Stimulated activated CD8-positive, alpha-beta memory T cell treated with anti-CD3 and anti-CD28 coated beads, Interleukin-4, amount 100 ng/mL, for 24 hours (primary cell): Measurements from ENCODE around the gene HTRA3.

ENCODE experiments used
- DNase-seq: peaks from one replicate; pipeline ENCODE4 v3.0.0-alpha.2; 2020; ENCODE audit warnings: low read depth

HTRA3 gene

DNA sequence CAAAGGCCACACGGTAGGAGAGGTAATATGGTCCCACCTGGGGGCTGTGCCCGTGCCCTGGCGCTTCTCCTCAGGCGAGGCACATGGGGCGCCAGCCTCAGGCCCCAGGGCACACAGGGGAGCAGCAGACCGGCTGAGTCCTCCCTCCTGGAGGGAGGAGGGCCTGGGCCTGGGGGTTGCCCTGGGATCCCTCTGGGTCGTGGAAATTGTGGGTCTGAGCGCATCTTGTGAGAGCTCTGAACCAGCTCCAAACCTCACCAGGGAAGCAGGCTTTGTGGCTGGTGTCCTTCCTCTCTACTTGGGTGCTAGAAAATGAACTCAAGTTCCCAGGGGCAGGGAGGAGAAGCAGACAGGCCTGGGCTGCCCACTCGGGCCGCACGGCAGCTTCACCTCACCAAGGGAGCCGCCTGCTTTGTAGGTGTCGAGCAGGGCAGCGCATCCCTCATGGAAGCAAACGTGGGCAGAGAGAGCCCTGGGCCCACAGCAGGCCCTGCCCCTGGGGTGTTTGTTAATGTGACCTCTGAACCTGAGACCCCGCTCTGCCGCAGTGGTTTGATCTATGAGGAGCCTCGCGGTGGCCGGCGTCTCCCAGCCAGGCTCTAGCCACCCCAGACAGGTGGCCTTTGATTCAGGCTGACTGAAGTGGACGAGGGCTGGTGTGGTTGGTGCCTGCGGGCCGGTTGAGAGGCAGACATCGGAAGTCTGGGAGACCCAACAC is 10.8 kb downstream of the HTRA3 start:
- DNase-seq = no peak

DNA sequence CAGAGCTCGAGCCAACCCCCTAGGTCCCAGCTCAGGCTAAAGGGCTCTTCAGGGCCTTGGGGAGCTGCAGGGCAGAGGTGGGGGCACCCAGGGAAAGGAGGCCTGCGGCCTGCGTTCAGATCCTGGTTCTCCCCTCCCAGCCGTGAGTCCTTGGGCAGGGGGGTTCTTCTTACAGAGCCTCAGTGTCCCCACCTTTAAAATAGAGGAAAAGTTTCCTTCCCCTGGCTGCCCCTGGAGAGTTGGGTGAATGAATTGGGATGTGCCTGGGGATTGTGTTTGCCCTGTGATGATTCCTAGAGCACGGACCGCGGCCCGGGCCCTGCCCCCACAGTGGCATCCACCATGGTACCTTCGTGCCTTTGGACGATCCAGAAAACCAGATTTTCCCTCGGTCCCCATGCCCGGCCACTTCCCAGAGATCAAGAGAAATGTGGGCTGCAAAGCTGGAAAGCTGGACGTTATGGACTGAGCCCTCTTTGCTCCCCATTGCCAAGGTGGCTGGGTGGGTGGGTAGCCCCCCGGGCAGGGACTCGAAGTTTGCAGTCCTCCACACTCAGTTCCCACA is 11.4 kb downstream of the HTRA3 start:
- no peak for DNase-seq

DNA sequence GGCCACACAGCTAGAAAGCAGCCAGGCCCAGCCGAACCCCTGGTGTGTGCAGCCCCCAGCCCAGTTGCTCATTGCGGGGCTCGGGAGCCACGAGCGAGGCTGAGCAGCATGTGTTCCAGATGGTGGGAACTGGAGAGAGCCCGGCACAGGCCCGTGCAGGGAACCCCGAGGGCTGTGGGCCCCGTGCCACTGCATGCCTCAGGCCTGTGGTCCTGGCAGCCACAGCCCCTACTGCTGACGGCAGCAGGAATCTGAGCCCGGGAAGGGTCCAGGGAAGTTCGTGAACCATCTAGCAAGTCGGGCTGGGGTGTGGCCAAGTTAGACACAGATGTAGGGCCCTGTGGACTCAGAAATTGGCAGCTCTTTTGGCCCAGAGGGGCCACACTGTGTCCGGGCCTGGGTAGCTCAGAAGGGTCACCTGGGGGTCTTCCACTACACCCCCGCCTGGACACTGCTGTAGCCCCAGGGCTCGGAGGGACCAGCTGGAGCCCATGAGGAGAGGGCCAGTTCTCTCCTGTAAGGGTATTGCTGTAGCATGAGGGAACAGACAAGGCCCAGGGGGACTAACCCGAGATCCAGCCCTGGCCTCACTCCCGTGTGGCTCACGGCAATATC is 12.1 kb downstream of the HTRA3 start:
- no peak for DNase-seq

DNA sequence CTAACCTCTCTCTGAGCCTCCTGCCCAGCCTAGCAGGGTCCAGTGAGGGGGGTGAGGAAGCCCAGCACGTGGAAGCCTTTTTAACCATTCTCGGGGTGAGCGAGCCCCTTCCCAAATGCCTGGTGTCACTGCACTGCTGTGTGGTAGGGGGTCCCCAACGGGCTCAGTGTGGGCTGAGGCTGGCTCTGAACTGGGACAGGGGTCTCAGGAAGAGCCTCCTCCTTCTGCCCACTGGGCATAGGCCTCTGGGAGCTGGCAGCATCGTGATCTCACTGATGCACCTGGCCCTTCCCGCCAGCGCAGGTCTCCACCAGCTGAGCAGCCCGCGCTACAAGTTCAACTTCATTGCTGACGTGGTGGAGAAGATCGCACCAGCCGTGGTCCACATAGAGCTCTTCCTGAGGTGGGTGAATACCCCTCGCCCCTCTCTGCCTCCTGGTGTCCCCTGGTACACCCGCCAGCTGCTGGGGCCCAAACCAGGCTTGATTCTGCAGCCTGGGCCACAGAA is 12.6 kb downstream of the HTRA3 start:
- DNase-seq = no peak

DNA sequence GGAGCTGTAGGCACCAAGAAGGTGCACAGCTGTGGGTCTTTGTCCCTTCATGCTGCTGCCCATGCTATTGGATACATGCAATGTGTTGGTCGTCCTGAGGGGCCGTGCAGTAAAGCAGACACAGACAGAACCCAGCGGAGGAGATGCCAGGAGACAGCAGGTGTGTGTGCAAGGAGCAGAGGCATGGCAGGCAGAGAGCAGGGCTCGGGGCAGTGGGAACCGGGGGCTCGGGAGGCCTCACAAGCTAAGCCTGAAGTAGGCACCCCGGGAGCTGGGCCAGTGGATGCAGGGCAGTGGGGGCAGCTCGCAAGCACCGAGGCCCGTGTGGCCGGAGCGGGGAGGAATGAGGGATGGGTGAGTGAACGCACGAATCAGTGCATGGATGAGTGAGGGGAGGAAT is 13.2 kb downstream of the HTRA3 start:
- DNase-seq = no peak

DNA sequence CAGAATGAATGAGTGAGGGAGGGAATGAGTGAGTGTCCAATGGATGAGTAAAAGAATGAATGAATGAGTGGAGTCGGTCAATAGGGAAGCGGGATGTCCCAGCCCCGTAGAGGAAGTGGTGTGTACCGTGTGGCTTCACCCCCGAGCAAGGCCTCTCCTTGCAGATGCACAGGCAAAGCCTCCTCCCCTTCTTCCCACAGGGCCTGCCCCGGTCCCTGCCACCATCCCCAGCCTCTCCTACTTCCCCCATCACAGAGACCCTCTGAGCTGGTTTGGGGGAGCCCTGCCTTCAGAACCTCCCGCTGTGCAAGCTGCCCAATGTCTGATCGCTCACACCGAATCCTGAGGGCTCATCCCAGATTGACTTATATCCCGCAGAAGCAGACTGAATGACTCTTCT is 13.6 kb downstream of the HTRA3 start:
- DNase-seq = no peak

DNA sequence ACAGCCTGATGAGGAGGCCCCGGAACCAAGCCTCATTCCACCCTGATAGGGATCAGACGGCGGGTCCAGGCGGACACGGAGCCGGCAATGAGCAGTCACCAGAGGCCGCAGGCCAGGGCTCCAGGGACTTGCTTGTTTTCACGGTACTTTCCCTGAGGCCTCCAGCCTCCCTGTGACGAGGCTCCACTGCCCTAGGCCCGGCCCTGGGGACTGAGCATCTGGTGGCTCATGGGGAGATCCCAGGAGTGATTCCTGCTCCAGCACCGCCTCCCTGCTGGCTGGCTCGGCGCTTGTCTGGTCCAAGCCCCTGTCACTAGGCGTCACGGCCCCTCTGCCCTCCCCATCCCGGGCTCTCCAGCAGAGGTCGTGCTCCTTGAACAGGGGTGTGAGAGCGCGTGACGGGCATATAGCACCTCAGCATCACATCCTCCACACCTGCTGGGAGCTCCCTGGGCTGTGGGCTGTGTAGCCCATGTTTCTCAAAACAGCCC is 14.1 kb downstream of the HTRA3 start:
- no peak for DNase-seq

DNA sequence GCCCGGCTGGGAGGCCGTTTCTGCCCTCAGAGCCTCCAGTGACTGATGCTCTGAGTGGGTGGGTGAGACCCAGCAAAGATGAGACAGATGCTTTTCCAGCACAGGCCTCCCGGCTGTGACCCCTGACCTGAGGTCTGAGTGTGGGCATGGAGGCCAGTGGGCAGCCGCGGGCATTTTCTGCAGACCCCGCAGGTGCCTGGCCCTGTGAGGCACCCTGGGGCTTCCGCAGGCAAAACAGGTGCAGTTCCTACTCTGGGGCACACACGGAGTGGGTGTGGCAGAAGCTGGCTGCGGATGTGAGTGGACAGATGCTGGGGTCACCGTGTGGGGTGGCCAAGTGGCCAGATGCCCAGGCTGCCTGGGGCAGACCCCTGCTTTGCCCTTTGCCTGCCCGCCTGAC is 14.8 kb downstream of the HTRA3 start:
- DNase-seq = no peak

DNA sequence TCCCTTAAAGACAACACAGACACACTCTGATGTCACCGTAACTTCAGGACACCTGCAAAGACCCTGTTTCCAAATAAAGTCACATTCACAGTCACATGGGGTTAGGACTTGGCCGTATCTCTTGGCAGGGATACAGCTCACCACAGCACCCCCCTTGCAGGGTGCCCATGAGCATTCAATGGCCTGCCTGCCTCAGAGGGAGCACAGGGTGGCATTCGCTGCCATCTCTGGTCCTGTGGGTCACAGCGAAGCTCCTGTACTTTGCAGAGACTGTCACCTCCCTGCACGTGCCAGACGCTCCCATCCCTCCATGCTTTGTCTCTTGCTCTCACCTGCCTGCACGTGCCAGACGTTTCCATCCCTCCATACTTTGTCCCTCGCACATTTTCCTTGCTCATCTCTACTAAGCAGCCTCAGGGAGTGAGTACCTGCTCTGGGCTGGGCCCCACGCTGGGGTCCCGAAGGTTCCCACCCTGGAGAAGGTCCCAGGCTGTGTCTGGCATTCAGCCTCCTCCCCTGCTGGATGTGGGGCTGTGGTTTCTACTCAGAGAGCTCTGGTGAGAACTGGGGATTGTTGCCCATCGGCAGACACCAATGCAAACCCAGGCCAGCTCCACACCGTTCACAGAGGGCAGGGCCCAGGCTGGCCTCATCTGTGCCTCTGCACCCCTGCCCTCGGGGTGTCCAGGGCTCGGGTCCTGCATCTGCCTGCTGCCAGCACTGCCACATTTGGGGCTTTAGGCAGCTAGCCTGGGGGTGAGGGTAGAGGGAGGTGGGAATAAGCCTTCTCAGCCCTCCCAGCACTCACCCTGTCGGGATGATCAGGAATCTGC is 15.8 kb downstream of the HTRA3 start:
- DNase-seq = no peak

DNA sequence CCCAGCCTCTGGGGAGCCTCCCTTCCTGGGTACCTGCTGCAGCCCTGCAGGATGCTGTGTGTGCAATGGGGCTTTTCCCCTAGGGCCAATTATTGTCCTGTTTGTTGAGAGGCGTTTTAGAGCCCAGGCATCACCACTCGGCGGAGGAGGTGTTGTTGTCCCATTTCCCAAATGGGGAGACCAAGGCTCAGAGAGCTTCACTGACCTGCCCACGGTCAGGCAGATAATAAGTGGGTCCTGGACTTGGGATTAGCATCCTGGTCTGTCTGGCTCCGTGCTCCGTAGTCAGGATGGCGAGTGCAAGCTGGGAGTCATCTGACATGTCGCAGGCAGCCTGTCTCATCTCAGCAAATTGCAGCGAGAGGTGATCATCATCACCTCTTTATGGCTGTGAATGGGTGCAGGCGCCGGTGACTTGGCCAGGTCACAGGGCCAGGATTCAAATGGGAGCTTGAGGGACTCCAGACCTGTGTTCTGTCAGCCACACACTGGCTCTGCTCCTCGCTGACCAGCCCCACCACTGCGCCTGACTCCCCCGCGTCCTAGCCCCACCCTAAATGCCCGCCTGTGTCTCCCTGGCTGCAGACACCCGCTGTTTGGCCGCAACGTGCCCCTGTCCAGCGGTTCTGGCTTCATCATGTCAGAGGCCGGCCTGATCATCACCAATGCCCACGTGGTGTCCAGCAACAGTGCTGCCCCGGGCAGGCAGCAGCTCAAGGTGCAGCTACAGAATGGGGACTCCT is 16.6 kb downstream of the HTRA3 start:
- DNase-seq = no peak

DNA sequence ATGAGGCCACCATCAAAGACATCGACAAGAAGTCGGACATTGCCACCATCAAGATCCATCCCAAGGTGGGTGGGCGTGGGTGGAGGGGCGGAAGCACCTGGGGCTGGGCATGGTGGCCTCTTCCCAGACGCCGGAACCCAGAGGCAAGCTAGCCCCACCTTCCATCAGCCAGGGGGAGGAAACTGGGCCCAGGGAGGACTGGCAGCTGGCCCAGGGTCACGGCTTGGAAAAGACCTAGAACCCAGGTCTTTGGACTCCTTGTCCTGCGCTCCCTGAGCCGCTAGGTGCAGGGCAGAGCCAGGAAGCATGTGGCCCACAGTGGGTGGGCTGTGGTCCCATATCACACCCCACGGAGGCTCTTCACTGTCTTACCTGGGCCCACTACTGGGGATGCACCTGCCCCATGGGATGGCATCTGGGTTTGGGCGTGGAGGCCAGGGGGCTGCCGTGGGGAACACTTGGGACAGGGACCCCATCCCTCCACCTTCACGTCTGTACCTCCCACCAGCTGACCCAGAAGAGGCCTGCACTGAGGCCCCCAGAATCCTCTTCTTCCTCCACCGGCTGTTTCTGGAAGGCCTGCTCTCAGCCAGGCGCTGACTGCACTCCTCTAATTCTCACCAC is 17.3 kb downstream of the HTRA3 start:
- no peak for DNase-seq

DNA sequence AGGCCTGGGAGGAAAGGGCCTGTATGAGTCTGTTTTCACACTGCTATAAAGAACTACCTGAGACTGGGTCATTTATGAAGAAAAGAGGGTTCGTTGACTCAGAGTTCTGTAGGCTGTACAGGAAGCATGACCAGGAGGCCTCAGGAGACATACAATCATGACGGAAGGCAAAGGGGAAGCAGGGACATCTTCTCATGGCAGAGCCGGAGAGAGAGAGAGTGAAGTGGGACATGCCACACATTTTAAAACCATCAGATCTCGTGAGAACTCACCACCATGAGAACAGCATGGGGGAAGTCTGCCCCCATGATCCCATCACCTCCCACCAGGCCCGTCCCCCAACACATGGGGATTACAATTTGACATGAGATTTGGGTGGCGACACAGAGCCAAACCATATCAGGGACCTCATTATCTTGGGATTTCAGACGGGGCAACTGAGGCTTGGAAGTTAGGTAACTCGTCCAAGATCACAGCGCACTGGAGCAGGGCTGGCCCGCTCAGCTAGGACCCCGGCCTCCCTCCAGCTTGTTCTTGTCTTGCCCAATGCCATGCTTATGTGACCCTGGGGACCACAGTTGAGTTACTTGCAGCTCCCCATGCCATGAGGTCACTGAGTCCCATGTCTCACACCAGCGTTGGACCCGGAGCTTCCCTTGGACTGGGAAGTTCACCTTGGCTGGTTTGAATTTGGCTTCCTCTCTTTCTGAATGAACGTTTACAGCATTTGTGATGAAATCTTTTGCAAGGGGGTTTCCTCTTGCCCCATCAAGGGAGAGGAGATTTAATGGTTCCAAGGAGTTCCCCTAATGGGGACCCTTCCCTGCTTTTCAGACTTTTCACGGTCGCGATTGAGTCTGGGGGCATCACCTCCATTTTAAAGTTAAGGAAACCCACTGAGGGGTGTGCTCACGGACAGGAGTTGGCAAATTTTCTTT is 18.1 kb downstream of the HTRA3 start:
- DNase-seq = no peak

DNA sequence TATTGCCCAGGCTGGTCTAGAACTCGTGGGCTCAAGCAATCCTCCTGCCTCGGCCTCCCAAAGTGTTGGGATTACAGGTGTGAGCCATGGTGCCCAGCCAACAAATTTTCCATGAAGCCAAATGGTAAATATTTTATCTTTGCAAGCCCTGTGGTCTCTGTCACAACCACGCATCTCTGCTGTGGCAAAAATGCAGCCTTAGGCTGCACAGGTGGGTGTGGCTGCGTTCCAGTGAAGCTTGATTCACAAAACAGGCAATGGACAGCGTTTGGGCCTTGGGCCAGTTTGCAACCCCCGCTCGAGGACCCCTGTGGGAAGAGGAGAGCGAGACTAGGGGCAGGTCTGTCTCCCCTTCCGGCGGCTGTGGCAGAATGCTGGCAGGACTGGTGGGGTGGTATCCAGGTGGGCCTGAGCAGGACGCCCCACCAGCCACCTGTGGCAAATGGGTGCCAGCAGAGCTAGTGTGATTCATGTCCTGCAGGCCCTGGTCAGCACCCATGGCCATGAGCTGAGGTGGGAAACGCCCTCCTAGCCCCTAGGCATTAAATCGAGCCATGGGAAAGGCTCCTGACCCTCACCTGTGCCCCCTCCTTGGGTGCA is 19.7 kb downstream of the HTRA3 start:
- DNase-seq = no peak

DNA sequence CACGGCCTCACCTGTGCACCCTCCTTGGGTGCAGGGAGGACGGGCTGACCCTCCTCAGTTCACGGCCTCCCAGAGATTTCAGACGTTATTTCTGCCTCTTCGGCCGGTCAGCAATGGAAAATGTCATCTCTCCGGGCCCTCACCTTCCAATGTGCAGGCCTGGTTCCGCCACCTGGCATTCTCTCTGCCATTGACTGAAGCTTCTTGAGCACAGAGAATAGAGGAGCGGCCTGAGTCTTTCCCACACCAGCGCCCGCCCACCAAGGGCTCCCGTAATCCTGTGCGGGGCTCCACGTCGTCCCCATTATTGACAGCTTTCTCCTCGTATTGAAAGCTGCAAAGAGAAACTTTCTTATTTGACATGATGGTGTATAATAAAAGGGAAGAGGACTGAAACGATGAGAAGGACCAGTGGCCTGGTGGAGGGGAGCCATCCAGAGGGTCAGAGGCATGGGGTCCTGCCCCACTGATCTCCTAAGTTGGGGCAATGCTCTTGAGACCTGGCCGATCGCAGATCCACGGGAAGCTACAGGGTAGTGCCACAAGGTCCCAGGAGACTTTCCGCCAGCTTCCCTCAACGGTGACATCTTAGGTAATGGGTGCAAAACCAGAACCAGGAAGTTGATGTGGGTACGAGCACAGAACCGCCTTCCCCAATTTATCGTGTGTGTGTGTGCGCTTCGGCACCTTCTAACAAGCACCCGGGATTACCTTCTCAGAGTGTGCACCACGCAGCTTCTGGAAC is 20.6 kb downstream of the HTRA3 start:
- DNase-seq = no peak

DNA sequence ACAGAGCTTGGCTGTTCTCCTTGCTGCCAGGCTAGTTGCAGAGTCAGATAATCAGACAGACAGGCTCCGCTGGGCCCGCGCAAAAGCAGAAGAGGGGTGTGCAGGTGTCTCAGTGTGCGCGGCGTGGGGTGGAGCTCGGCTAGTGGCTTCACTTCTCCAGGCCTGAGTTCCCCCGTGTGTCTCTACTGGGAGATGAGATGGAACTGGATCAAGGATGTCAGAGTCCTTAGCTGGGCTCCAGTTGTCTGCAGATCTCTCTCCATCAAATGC is 21.1 kb downstream of the HTRA3 start:
- DNase-seq = no peak

DNA sequence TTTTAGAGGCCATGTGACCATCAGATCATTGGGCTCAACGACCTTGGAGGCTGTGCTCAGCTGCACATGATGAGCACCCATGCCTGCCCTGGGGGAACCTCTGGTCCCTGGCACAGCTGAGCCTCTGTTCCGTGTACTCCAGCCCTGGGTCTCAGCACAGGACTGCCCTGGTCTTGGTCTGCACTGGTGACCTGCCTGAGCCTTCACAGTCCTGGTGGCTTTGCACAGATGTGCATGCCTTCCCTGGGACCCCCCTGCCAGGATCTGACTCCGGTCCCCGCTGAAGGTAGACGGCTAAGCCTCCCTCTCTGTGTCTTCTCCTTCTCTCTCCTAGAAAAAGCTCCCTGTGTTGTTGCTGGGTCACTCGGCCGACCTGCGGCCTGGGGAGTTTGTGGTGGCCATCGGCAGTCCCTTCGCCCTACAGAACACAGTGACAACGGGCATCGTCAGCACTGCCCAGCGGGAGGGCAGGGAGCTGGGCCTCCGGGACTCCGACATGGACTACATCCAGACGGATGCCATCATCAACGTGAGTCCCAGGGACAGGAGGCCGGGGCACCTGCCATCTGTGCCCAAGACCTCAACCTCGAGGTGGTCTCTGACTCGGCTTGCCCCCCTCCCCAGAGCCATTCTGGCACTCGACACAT is 21.6 kb downstream of the HTRA3 start:
- no peak for DNase-seq

DNA sequence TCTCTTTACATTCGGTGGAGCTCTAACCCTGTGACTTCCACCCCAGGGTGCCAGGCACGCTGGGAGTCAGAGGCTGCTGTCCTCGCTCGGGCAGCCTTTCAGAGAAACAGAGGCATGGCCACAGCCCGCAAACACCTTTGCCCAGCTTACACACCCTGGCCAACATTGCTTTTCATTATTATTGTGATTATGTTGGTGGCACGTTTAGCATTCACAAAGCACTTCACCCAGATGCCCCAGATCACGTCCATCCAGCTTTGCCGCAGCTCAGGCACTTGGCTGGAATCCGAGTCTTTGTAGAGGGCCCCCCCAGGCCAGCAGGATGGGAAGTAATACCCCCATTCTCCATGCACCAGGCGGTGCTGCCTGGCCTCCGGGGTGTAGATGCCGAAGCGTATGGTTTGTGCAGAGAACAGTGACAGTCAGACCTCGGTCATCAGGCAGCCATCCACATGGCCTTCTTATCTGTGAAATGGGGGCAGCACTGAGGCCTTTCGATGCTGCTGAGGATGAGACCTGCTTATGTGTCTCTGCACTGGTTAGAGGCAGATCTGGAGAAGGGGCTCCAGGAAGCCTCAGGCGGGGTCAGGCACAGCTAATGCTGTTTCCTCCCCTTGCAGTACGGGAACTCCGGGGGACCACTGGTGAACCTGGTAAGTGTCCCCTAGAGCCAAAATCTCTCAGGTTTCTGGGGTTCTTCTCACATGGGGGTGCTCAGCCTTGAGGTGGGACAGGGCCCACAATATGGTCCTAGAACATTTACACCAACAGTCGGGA is 22.3 kb downstream of the HTRA3 start:
- no peak for DNase-seq
